NCI-H146 (cell line): ENCODE results near the gene PNPLA7.
"Not testable (repeated sequence)": the region's sequence is repeated elsewhere in the genome, so short reads cannot be mapped to it uniquely, and the experiment has no call there.

ENCODE experiments used
- DNase-seq: peaks from one replicate; lab custom pipeline; 2025; lab: John Stamatoyannopoulos, UW

The PNPLA7 gene

DNA sequence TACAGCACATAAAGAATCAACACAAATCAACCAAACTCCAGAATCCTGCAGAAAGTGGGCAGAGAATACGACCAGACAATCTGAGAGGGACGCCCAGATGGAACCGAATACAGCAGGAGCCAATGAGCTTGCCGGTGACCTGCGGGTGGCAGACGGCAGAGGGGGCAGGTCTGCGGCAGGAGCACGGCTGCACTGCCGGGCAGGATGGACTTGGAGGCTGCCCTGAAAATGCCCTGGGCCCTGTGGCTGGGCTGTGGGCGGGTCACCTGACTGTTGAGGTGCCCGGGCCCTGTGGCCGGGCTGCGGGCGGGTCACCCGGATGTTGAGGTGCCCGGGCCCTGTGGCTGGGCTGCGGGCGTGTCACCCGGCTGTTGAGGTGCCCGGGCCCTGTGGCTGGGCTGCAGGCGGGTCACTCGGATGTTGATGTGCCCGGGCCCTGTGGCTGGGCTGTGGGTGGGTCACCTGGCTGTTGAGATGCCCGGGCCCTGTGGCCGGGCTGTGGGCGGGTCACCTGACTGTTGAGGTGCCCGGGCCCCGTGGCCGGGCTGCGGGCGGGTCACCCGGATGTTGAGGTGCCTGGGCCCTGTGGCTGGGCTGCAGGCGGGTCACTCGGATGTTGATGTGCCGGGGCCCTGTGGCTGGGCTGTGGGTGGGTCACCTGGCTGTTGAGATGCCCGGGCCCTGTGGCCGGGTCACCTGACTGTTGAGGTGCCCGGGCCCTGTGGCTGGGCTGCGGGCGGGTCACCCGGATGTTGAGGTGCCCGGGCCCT, 36.2 kb downstream of the PNPLA7 start:
- DNase-seq, result not testable (repeated sequence)

DNA sequence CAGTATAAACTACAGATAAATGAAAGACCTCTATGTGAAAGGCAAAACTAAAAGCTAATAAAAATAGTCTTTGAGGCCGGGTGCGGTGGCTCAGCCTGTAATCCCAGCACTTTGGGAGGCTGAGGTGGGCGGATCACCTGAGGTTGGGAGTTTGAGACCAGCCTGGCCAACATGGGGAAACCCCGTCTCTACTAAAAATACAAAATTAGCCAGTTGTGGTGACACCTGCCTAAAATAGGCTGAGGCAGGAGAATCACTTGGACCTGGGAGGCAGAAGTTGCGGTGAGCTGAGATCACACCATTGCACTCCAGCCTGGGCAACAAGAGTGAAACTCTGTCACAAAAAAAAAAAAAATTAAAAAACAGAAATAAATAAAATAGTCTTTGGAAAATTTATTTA, 37.1 kb downstream of the PNPLA7 start:
- DNase-seq, result not testable (repeated sequence)

DNA sequence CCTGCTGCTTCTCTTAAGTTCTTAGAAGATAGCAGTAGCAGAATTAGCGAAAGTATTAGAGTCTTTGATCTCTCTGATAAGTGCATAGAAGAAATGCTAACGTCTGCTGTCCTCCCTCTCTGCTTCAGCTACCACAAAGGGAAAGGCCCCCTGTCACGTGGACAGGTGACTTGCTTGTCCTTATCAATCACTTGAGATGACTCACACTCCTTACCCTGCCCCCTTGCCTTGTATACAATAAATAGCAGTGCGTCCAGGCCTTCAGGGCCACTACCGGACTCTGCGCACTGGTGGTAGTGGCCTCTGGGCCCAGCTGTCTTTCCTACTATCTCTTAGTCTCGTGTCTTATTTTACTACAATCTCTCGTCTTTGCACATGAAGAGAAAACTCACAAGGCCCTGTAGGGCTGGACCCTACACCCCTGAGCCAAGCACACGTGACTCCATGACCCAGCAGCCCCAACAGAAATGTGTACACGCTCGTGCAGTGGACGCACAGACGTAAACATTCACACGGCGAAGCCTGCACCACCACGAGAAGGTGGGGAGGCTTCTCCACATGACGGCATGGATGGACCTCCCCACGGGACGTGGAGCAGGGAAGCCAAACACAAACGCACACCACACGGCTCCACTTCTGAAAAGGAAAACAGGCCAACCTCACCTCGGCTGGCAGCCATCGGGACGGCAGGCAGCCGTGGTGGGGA, 38.3 kb downstream of the PNPLA7 start:
- DNase-seq, result no peak

DNA sequence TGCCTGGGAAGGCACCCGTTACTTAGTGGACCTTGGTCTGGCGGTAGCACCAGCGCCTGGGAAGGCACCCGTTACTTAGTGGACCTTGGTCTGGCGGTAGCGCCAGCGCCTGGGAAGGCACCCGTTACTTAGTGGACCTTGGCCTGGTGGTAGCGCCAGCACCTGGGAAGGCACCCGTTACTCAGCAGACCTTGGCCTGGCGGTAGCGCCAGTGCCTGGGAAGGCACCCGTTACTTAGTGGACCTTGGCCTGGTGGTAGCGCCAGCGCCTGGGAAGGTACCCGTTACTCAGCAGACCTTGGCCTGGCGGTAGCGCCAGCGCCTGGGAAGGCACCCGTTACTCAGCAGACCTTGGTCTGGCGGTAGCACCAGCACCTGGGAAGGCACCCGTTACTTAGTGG, 39.1 kb downstream of the PNPLA7 start:
- DNase-seq, result not testable (repeated sequence)

DNA sequence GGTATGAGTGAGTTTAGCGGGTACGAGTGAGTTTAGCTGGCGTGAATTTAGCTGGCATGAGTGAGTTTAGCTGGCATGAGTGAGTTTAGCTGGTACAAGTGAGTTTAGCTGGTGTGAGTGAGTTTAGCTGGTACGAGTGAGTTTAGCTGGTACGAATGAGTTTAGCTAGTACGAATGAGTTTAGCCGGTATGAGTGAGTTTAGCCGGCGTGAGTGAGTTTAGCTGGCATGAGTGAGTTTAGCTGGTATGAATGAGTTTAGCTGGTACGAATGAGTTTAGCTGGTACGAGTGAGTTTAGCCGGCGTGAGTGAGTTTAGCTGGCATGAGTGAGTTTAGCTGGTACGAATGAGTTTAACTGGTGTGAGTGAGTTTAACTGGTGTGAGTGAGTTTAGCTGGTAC, 41.0 kb downstream of the PNPLA7 start:
- DNase-seq, result no peak

DNA sequence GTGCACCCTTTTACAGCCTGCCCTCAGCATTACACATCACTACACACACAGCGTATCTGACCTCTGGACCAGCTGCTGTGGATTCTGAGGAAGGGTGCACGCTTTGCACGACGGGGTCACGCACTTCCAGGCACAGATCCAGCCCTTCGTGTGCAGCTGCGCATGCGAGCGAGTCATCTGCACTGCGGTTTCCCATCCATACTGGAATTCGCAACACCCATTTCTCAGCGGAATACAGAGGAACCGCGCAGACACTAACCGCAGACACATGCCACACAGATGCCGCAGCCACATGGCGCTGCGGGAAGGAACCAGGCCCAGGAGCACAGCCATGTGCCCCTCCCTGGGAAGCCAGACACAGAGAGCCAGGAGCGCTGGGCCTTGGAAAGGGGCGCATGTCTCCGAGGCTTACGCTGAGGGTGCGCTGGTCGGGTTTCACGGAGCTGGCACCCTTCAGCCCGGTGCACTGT, 43.5 kb downstream of the PNPLA7 start:
- DNase-seq, result no peak

DNA sequence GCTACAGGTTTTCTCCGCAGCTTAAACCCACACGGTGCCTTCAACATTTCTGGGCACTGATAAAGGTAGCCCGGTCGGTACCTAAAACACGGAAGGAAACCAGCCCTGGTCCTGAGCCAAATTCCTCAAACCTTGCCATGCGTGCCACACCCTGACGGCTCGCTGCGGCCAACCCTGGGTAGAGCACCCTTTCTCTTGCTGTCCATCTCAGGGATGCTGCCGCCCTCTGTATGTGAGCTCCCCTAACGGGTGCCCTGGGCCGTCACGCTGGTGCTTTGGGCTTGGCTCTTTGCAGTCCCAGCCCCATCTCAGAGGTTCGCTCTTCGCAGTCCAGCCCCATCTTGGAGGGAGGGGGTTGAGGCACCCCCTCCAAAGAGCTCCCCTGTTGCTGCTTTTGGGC, 43.9 kb downstream of the PNPLA7 start:
- no peak for DNase-seq

DNA sequence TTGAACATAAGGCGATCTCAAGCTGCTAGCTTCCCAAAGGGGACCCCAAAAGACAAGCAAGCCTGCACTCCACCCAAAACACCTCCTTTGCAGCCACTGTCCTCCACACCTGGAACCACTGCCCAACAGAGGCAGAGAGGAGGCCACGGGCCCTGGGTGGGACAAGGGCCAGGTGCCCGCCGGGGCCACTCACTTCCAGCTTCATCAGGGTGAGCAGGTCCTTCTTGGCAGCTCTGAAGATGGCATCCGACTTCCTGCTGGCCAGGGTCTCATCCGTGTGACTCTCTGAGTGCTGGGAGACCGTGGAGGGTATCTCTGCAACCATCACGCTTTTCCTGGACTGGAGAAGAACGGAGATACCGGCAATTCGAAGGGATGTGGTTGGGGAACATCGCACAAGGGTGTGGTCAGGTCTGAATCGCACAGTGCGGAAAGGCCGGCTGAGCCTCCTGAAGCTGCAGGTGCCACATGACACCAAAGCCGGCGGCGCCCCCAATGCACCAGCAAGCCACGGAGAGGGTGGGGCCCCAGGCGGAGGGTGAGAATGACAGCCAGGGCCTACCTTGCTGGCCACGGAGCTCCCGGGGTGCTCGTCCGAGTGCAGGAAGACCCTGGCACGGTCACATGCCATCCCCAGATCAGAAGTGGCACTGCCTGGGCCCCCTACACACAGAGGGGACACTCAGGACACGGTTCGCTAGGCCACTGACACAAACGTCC, 44.6 kb downstream of the PNPLA7 start:
- DNase-seq, result peak; percentile 28

DNA sequence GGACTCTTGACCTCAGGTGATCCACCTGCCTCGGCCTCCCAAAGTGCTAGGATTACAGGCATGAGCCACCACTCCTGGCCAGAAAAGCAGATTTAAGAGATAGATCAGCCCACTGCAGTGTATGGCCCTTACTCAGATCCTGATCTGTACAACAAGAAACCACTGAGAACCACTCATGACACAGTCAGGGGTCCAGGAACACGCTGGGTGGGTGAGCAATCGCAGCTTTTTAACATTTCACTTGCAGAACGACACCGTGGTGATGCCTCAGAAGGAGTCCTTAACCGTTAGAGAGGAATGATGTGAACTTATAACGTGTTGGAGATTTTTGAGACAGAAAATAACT, 45.8 kb downstream of the PNPLA7 start:
- DNase-seq, result no peak

DNA sequence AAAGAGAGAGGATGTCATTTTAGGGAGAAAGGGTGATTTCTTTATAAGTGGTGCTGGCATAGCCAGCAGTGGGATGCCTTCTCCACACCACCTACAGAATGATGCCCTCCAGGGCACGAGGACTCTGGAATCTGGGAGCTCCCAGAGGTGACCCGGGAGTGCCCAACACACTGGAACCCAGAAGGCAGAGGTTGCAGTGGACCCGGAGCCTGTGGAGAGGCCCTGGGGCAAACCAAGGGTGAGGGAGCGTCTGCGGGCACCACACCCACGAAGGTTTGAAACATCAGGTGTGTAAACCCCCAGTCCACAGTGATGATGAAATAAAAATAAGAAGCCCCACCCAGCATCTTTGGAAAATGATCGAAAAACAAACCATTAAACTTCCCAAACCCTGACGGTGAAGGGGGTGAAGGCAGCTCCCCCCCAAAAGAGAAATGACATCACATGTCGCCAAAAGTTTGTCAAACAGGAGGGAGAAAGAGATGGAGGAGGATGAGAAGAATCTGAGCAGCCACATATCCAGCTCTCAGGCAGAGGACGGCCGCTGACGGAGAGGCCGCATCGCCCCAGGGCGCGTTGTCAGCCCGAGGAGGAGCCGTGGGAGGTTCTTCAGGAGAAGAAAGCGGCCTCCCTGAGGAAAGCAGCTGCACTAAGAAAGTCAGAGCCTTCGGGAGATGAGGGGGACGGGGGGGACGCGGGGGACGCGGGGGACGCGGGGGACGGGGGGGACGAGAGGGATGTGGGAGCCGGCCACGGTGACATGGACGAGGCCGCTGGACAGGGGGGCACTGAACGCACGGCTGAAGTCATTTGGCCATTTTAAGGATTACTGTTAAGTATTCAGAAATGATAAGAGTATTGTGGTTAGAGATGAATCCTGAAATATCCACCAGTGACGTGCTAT, 47.9 kb downstream of the PNPLA7 start:
- DNase-seq, result peak; percentile 48

DNA sequence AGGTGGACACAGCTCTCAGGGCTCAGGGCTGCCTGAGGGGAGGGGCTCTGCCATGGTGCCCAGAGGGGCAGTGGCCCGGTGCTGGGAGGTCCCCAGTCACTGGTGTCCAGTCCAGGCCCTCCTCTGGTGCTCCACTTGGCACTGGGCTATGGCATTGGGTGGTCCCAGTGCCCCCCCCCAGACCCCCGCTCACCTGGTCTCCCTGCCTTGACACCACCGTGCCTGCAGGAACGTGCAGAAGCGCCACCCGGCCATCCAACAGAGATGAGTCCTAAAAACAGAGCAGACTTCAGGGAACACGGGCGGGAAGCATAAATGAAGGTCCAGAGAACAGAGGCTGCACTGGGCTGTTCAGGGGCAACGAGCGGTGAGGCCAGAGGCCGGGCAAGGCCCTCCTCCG, 48.7 kb downstream of the PNPLA7 start:
- DNase-seq, result no peak

DNA sequence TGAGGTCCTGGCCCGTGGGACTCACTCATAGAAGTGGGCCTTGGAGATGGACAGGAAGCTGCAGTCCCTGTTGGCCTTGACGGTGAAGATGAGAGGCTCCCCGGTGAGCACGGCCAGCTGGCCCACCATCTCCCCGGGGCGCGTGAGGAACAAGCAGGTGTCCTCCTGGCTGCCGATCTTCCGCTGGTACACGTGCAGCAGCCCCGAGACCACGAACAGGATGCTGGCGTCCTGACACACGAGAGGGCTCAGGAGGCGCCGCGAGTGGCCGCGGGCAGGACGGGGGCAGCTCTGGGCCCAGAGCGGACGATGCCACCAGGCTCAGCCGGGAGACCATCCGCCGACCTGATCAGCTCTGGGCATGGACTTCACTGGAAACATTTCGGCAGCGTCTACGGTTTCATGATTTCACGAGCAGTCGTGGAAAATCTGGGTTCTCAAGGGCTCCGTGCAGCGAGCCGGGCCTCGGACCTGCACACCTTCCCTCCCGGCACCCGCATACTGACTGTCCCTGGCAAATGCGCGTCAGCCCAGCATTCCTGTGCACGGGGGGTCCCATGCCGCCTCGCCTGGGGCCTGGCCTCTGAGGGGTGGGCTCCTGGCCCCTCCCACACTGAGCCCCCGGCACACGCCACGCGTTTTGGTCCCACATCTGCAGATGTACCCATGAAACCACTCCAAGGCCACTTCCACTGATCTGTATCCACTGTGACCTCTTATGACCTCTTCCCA, 49.4 kb downstream of the PNPLA7 start:
- DNase-seq, result peak; percentile 23

DNA sequence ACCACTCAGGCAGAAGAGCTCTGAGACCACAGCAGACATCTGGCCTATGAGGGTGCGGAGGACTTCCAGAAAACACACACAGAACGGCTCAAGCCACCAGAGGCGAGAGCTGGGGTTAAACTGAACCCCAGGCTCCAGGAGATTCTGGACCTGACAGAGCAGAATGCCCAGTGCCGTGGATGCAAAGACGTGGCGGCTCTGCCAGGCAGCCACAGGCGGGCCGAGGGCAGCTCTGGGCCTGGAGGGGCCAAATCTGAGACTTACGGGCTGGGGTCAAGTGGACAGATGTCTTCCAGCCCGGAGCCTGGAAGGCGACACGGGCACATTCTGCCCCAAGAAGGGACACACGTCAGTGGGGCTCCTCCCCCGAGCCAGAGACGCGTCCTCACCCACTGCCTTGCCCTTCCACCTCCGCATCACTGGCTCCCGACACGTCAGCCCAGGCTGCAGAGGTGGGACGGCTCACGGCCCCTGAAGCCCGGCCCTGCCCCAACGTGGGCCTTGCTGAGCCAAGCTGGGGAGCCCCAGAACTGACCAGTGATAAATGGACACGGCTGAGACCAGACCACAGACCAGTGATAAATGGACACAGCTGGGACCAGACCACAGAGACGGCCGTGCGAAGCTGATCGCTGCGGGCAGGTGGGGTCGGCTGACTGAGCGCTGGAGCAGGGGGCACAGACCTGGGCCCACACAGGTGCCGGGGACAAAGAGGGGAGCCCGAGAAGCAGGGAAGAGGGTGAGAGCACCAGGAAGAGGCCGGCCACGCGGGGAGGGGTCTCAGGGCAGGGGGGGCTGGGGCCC, 50.1 kb downstream of the PNPLA7 start:
- DNase-seq, result no peak

DNA sequence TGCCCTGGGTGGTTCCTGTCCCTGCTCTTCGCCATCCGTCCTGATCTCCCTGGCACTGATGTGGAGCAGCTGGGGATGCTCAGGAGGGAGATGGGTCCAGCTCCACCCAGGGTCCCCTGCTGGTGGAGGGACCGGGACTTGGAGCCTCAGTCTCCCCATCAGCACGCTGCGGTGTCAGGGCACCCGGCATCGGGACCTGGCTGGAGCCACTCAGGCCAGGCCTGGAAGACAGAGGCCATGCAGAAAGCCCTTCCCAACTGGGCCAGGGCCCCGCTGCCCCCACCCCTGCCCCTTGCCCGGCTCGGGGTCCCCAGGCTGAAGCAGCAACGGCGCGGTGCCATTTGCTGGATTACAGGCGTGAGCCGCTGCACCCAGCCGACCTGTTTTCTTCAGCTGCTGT, 50.8 kb downstream of the PNPLA7 start:
- DNase-seq, result no peak

DNA sequence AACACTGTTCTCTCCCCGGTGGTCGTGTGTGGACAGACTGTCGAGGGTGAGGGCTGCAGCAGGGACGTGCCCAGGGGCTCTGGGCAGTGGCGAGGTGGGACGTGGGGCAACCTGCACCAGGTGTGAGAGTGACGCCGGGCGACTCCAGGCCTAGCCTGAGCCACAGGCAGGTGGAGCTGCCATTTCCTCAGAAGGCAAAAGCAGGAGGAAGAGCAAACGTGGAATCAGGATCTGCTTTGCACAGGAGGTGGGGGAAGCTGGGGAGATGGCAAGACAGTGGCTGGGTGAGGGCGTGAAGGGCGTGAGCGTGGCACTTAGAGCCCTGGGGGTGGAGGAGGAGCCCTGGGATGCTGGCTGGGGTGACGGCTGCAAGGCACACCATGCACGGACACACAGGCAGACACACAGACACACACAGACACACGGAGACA, 51.5 kb downstream of the PNPLA7 start:
- no peak for DNase-seq

DNA sequence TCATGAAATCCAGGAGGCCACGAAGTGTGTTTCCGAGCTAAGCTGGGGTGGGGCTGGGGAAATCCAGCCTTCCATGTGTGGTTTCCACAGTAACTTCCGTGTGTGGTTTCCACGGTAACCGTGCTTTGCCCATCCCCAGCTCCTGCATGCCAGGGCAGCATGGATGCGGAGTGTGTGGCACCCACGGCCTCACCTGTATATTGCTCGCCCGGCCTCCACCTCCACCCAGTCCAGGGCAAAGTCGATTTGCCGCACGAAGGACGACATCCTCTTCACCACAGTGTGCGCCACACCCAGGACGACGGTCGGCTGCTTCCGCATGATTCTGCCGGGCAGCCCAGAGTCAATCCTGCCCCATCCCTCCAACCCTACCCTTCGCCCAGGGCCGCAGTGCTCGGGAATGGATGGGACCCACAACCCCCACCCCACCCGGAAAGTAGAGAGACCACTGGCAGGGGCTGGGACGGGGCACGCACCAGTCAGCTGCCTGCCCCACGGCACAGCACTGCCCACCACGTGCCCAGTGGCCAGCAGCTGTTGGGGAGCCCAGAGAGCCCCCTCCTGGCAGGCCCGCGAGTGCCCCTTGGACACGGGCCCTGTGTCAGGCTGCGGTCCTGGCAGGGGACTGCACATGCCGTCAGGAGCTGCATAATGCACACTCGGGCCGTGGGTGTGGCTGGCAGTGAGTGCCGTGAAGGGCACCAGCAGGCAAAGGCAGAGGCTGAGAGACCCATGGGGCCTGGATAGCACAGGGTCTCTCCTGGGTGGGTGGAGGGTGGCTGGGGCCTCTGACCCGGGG, 52.1 kb downstream of the PNPLA7 start:
- DNase-seq, result no peak

DNA sequence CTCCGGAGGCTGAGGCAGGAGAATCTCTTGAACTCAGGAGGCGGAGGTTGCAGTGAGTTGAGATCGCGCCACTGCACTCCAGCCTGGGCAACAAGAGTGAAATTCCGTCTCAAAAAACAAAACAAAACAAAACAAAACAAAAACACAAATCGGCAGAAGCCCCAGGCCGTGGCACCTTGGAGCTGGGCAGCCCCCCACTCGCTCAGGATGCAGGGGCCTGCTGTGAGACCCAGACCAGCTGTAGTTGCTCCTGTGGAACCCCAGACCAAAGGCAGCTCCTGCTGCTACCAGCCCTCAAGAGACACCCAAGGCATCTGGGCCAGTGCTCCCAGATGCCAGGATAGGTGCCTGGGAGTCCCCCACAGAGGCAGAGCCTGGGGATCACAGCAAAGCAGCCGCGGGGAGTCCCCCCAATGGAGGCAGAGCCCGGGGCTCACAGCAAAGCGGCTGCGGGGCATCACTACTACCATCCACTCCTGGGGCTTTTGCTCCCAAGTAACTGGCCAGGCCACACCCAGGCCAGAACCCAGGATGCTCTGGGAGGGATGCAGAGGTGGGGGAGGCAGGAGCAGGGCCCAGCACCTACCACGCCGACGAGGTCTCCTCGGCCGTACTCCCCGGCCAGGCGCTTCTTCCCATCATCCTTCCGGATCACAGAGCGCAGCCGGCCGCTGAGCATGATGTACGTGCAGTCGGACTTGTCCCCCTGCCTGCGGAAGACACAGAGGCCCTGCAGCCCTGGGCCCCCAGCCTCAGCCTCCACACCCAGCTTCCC, 53.4 kb downstream of the PNPLA7 start:
- DNase-seq, result no peak

DNA sequence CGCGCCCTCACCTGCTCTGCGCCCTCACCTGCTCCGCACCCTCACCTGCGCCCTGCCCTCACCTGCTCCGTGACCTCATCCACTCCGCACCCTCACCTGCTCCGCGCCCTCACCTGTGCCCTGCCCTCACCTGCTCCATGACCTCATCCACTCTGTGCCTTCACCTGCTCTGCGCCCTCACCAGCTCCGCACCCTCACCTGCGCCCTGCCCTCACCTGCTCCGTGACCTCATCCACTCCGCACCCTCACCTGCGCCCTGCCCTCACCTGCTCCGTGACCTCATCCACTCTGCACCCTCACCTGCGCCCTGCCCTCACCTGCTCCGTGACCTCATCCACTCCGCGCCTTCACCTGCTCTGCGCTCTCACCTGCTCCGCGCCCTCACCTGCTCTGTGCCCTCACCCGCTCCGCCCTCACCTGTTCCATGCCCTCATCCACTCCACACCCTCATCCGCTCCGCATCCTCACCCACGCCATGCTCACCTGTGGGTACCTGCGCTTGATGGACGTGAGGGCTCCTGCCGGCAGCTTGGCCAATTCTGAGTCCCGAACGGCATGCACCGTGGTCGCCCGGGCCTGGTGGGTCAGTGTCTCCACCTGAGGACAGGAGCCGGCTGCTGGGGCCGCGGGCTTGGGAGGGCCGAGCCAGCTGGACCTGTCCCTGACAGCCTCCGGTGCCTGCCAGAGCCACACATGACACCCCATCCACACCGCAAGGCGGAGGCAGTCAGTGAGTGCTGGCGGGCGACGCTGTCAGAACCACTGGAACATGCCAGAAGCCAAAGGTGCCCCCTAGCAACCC, 55.5 kb downstream of the PNPLA7 start:
- DNase-seq, result no peak
